Uterus (tissue), 4 donors: Measurements from ENCODE around the gene E2F2. TPM values are rescaled to one million over a fixed set of nuclear protein-coding genes. Genes with fewer than 3 reads are reported as not detected.

ENCODE experiments used
- DNase-seq, 2 donors: peaks; one replicate each; pipeline ENCODE4 v3.0.0-alpha.2; 2019 to 2020
- H3K27ac ChIP-seq, 2 donors: fragments of 200-600 bp; sonication (generic); 1 replicate in 1 of 2; 2 replicates in 1 of 2; pipeline ENCODE4 v1.5.1; 2016 to 2018
- H3K27me3 ChIP-seq, 2 donors: fragments of 200-600 bp; sonication (generic); one replicate each; pipeline ENCODE4 v1.5.1; 2018 to 2019; ENCODE audit warnings: control low read depth in 1 of 2
- H3K36me3 ChIP-seq, 2 donors: fragments of 200-600 bp; sonication (generic); one replicate each; pipeline ENCODE4 v1.5.1; 2019; ENCODE audit warnings: control low read depth in 1 of 2
- H3K4me1 ChIP-seq, 2 donors: fragments of 200-600 bp; sonication (generic); one replicate each; pipeline ENCODE4 v1.5.1; 2018 to 2019; ENCODE audit warnings: control low read depth in 1 of 2
- H3K4me3 ChIP-seq, 2 donors: fragments of 200-600 bp; sonication (generic); 1 replicate in 1 of 2; 2 replicates in 1 of 2; pipeline ENCODE4 v1.5.1; 2018 to 2019; ENCODE audit warnings: mild to moderate bottlenecking in 1 of 2
- H3K9me3 ChIP-seq, 2 donors: fragments of 200-600 bp; sonication (generic); one replicate each; pipeline ENCODE4 v1.5.1; 2019; ENCODE audit warnings: control low read depth in 1 of 2
- POLR2A ChIP-seq, 2 donors: fragments of 450-650 bp; IDR thresholded peaks; one replicate each; pipeline ENCODE4 v1.6.1; 2016; ENCODE audit warnings: antibody characterized with exemption in 2 of 2, mild to moderate bottlenecking in 1 of 2, moderate library complexity in 1 of 2
- intact Hi-C: fragments of 100-400 bp; cut with DNase I; formaldehyde crosslinking; loops from one replicate; pipeline ENCODE4 v1.15.1; 2023; ENCODE audit warnings: low total_unique reads
- total RNA-seq, 4 donors: library from RNA; depleted of rRNA in 3 of 4; stranded (reverse); fragments of >200 nt in 3 of 4; gene quantifications; one replicate each; pipeline versions ENCODE4 v1.1.0 to v1.2.4, GENCODE V29; 2014 to 2023
- TF ChIP-seq, protein P1 (sequence below), 4 experiments: fragments of 200-600 bp in 2 of 4; fragments of 450-650 bp in 2 of 4; sonication (generic) in 2 of 4; IDR thresholded peaks; one replicate each; pipeline ENCODE4 v1.5.1; 2016 to 2019; ENCODE audit warnings: antibody characterized with exemption in 4 of 4, mild to moderate bottlenecking in 2 of 4, moderate library complexity in 1 of 4
- donor health status: DM: yes; HTN: yes; CAD: no.

Gene E2F2
- total RNA-seq, 4 donors from 2014 or later, result 0.12 to 4.4 TPM; not detected in 2

- Histone ChIP-seq H3K27ac (no peak overlapping the region), H3K4me3 (no peak overlapping the region), H3K9me3 (no peaks in the 10 kb centered on the region), H3K27me3 (no peaks in the 10 kb centered on the region), H3K4me1 (peaks cover 0 to 8% of the 10 kb centered on the region in 2 donors), H3K36me3 (no peaks in the 10 kb centered on the region)
- no peak for DNase-seq
- intact Hi-C loops, result no loop called here
- TF ChIP-seq, protein P1, sequence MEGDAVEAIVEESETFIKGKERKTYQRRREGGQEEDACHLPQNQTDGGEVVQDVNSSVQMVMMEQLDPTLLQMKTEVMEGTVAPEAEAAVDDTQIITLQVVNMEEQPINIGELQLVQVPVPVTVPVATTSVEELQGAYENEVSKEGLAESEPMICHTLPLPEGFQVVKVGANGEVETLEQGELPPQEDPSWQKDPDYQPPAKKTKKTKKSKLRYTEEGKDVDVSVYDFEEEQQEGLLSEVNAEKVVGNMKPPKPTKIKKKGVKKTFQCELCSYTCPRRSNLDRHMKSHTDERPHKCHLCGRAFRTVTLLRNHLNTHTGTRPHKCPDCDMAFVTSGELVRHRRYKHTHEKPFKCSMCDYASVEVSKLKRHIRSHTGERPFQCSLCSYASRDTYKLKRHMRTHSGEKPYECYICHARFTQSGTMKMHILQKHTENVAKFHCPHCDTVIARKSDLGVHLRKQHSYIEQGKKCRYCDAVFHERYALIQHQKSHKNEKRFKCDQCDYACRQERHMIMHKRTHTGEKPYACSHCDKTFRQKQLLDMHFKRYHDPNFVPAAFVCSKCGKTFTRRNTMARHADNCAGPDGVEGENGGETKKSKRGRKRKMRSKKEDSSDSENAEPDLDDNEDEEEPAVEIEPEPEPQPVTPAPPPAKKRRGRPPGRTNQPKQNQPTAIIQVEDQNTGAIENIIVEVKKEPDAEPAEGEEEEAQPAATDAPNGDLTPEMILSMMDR (IDR thresholded peaks at IDR 0.05), result no peak
- TF ChIP-seq POLR2A (IDR thresholded peaks at IDR 0.05), result no peak
Measured at GRCh38 chr1:23466423-23466989, 64.5 kb downstream of the E2F2 start.

- intact Hi-C loops, result no loop called here
- DNase-seq, result no peak
- TF ChIP-seq, protein P1 (IDR thresholded peaks at IDR 0.05), result no peak
- no peak for TF ChIP-seq POLR2A (IDR thresholded peaks at IDR 0.05)
- Histone ChIP-seq H3K36me3 (no peaks in the 10 kb centered on the region), H3K27ac (no peak overlapping the region), H3K4me1 (no peaks in the 10 kb centered on the region), H3K27me3 (no peaks in the 10 kb centered on the region), H3K4me3 (no peak overlapping the region), H3K9me3 (no peaks in the 10 kb centered on the region)
Measured at GRCh38 chr1:23463286-23463685, 67.7 kb downstream of the E2F2 start.

DNA sequence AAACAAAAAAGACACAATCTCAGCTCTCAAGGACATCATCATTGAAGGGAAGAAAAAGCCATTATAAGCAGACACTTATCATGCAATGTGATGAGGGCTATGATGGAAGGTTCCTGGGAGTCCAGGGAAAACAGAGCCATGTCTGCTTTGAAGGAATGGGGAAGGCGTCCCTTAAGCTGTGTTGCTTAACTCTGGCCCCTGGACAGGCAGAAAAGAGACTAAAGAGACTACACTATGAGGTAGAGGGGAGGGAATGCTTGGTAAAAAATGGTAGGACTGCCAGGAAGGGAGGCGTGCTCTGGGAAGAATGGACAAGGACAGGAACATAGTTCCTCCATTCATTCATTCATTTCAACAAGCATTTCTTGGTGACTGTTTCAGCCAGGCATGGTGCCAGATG is 68.3 kb downstream of the E2F2 start:
- no peaks in the 10 kb centered on the region for H3K4me1 ChIP-seq
- H3K27me3 ChIP-seq, result no peaks in the 10 kb centered on the region
- no peaks in the 10 kb centered on the region for H3K36me3 ChIP-seq
- no peak for DNase-seq
- no peak overlapping the region for H3K27ac ChIP-seq
- intact Hi-C loops, result no loop called here
- TF ChIP-seq POLR2A (IDR thresholded peaks at IDR 0.05), result no peak
- TF ChIP-seq, protein P1 (IDR thresholded peaks at IDR 0.05), result no peak
- H3K4me3 ChIP-seq, result no peak overlapping the region
- no peaks in the 10 kb centered on the region for H3K9me3 ChIP-seq

GRCh38 chr1:23461050-23461449 is 70.0 kb downstream of the E2F2 start:
- no peak overlapping the region for H3K4me3 ChIP-seq
- intact Hi-C loops, result no loop called here
- H3K27ac ChIP-seq, result no peak overlapping the region
- DNase-seq, result no peak
- no peaks in the 10 kb centered on the region for H3K9me3 ChIP-seq
- TF ChIP-seq, protein P1 (IDR thresholded peaks at IDR 0.05), result no peak
- TF ChIP-seq POLR2A (IDR thresholded peaks at IDR 0.05), result no peak
- H3K36me3 ChIP-seq, result no peaks in the 10 kb centered on the region
- no peaks in the 10 kb centered on the region for H3K27me3 ChIP-seq
- no peaks in the 10 kb centered on the region for H3K4me1 ChIP-seq

DNA sequence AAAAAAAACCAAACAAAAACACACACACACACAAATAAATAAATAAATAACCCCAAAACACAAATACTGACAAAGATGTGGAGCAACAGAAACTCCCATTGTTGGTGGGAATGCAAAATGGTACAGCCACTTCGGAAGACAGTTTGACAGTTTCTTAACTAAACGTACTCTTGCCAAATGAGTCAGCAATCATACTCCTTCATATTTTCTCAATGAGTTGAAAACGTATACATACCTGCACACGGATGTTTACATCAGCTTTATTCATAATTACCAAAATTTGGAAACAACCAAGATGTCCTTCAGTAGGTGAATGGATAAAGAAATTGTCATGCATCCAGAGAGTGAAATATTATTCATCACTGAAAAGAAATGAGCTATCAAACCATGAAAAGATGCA is 70.5 kb downstream of the E2F2 start:
- Histone ChIP-seq H3K36me3 (no peaks in the 10 kb centered on the region), H3K4me3 (no peak overlapping the region), H3K9me3 (no peaks in the 10 kb centered on the region), H3K4me1 (no peaks in the 10 kb centered on the region), H3K27me3 (no peaks in the 10 kb centered on the region), H3K27ac (no peak overlapping the region)
- intact Hi-C loops, result no loop called here
- TF ChIP-seq, protein P1 (IDR thresholded peaks at IDR 0.05), result no peak
- no peak for TF ChIP-seq POLR2A (IDR thresholded peaks at IDR 0.05)
- DNase-seq, result no peak
